Epithelial cell of proximal tubule (primary cell): ENCODE data around the gene UNK. TPM values are rescaled to one million over a fixed set of nuclear protein-coding genes. Genes with fewer than 3 reads are reported as not detected.

ENCODE experiments used
- DNase-seq: peaks from one replicate; pipeline ENCODE4 v3.0.0-alpha.2; 2011; ENCODE audit warnings: low read depth
- H3K4me3 ChIP-seq: 2 replicates; pipeline ENCODE4 v1.5.1; 2011; ENCODE audit warnings: low read depth, mild to moderate bottlenecking, low read length
- total RNA-seq: library from RNA; depleted of rRNA; stranded (reverse); fragments of >200 nt; gene quantifications from 2 replicates; pipeline ENCODE4 v1.2.3, GENCODE V29; 2015
- TF ChIP-seq, protein P1 (sequence below): conservative IDR thresholded peaks from 2 replicates; pipeline ENCODE4 v1.5.1; 2012; ENCODE audit warnings: low read depth, mild to moderate bottlenecking, low read length

The UNK gene
- total RNA-seq, 1 donor from 2014 or later: 19.4 TPM

DNA sequence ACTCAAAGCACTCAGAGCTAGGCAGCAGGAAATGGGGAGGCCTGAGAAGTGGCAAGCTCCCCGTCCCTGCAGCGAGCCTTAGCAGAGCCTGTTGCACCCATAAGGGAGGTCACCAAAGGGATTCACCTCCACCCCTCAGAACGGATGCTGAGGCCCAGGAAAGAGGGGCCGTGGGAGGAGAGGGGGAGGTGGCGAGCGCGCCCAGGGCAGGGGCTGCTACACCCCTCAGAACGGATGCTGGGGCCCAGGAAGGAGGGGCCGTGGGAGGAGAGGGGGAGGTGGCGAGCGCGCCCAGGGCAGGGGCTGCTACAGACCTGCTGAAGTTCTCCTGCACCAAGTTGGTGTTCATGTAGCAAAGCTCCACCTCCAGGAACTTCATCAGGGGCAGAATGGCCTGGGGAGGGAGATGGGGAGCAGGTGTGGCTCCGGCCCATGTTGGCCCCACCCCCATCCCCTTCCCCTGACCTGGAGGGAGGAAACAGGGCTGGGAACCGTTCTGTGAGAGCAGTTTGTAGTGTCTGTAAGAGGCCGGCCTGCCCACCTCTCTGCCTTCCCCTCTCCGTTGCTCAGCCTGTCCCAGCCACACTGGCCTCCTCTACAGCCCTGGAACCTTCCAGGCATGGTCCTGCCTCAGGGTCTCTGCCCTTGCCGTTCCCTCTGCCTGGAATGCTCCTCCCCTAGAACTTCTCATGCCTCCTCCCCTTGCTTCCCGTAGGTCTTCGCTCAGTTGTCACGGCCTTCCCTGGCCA, 48.2 kb downstream of the UNK start:
- H3K4me3 ChIP-seq: no peak overlapping the region
- no peak for DNase-seq
- TF ChIP-seq, protein P1, sequence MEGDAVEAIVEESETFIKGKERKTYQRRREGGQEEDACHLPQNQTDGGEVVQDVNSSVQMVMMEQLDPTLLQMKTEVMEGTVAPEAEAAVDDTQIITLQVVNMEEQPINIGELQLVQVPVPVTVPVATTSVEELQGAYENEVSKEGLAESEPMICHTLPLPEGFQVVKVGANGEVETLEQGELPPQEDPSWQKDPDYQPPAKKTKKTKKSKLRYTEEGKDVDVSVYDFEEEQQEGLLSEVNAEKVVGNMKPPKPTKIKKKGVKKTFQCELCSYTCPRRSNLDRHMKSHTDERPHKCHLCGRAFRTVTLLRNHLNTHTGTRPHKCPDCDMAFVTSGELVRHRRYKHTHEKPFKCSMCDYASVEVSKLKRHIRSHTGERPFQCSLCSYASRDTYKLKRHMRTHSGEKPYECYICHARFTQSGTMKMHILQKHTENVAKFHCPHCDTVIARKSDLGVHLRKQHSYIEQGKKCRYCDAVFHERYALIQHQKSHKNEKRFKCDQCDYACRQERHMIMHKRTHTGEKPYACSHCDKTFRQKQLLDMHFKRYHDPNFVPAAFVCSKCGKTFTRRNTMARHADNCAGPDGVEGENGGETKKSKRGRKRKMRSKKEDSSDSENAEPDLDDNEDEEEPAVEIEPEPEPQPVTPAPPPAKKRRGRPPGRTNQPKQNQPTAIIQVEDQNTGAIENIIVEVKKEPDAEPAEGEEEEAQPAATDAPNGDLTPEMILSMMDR: no peak

DNA sequence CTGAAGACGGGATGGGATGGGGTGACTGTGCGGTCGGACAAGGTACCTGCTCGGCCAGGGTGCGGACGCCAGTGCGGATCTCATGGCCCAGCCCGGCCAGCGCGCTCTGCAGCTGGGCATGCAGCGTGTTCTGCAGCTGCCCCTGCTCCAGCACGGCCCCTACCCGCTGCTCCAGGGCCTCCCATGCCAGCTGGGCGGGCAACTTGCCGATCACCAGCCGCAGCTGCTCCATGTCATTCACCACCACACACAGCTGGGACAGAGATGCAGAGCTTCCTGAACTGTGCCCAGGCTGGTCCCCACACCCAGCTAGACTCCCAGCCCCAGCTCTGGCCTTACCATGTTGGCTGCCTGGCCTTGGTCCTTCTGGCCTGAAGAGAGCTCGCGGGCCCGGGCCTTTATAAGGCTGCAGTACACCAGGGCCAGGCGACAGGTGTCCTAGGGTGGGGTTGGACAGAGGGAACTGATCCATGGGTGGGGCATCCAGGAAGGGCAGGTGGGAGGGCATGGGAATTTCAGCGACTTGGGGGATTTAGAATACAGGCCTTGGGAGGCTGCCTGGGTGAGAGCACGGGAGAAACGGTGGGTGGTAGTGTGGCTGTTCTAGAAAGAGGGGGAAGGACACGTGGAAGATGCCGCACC, 49.8 kb downstream of the UNK start:
- no peak for DNase-seq
- TF ChIP-seq, protein P1: no peak
- no peak overlapping the region for H3K4me3 ChIP-seq

DNA sequence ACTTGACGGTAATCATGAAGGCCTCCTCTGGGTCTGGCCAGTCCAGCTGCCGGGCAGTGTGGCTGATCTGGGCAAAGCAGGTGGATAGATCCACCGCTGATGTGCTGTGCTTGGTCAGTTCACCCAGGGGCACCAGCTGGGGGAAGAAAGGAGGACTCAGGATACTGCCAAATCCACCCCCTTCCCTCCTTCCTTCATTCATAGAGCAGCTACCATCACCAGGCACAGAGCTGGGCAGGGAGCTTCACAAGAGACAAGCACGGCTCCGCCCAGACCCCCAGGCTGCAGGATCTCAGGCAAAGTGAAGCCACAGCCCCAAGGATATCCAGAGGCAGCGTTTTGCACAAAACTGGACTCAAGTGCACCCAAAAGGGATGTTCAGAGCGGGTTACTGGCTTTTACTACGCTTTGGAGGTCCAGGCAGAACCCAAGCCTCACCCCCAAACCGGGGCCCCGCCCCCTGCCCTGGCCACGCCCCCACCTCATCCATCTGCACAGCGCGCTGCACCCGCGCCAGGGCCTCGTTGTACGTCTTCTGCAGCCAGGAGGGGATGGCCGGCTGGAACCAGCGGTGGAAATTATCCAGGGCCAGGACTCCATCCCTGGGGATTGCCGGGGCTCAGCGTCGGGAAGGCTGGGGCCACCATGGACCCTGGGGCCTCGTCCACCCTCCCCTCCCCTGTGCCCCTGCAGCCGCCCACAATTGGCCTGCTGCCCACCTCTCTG, 50.5 kb downstream of the UNK start:
- no peak for DNase-seq
- H3K4me3 ChIP-seq: no peak overlapping the region
- TF ChIP-seq, protein P1: no peak

DNA sequence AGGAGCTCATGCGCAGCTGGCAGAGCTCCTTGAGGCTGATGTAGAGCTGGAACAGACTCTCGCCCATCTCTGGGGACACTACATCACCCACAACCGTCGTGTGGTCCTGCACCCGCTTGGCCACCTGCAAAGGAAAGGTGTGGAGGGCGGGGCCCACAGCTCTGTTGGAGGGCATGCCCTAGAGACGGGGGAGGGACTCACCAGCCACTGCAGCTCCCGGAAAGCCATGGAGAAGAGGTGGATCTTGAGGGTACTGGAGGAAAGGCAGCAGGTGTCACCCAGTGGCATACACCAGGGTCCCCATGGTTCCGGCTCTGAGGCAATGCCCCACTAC, 51.0 kb downstream of the UNK start:
- DNase-seq: no peak
- TF ChIP-seq, protein P1: no peak
- H3K4me3 ChIP-seq: no peak overlapping the region

DNA sequence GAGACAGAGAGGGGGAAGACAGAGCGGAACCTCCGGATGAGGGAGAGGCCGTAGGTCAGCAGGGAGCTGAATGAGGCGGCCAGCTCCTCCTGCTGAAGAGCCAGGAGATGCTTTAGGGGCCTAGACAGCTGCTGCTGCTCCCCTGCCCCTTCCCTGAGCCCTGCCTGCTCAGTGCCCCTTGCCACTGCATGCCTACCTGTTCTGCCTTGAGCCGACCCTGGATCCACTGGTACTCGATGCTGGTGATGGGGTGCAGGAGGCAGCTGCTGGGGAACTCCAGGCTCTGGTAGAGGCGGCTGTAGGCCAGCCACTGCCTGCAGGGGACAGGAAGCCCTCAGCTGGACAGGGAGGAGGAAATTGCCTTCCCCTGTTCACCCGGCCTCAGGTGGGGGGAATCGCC, 52.0 kb downstream of the UNK start:
- H3K4me3 ChIP-seq: no peak overlapping the region
- no peak for DNase-seq
- TF ChIP-seq, protein P1: no peak

DNA sequence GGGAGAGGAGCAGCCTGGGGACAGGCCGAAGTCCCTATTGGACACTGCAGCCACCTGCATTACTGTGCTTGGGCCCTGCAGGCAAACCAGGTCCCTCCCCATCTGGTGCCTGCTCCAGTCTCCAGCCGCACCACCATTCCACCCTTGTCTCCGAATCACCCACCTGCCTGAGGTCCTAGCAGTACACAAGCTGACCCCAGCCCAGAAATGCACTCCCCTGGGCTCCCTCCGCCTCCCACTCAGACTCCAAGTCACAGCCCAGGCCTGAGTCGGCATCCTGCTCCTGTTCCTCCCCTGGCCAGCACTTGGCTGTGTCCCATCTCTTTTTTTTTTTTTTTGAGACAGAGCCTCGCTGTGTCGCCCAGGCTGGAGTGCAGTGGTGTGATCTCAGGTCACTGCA, 53.3 kb downstream of the UNK start:
- no peak overlapping the region for H3K4me3 ChIP-seq
- TF ChIP-seq, protein P1: no peak
- DNase-seq: no peak
